ENCODE measurements around the gene EIF3I.
A peak's percentile ranks its signal among the peaks of the same experiment; 100 is the strongest.

EIF3I gene

DNA sequence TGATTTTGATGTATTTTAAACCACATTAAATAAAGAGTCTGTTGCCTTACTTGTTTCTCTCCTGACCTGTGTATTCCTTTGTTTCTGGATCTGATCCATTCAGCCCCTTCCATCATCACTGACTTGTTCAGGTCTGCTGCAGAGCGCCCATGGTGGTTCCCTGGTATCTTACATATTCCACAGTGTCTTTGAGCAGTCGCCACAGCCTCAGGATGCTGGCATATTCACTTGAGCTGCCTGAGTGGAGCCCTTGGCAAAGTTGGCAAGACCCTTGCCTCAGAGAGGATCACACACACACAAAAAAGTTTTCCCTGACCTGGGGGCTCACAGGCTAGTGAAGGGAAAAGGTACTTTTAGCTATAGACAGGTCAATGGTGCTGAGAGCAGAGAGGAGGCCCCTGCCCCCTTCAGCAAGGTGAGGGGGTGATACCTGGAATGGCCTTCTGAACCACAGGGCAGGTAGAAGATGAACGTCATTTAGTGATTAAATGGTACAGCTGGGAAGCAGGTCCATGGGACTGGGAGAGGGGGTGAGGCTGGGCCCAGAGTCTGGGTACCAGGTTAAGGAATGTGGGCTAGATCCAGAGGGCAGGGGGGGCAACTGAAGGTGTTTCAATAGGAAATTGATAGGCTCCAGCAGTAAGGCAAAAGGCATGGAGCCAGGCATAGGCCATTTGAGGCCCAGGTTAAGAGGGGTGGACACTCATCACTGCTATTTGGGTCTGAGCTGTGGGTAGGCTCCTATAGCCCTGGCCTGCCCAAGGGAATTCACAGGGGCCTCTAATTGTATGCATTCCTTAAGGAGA, 23.8 kb upstream of the EIF3I start:
- DNase-seq: no peak

DNA sequence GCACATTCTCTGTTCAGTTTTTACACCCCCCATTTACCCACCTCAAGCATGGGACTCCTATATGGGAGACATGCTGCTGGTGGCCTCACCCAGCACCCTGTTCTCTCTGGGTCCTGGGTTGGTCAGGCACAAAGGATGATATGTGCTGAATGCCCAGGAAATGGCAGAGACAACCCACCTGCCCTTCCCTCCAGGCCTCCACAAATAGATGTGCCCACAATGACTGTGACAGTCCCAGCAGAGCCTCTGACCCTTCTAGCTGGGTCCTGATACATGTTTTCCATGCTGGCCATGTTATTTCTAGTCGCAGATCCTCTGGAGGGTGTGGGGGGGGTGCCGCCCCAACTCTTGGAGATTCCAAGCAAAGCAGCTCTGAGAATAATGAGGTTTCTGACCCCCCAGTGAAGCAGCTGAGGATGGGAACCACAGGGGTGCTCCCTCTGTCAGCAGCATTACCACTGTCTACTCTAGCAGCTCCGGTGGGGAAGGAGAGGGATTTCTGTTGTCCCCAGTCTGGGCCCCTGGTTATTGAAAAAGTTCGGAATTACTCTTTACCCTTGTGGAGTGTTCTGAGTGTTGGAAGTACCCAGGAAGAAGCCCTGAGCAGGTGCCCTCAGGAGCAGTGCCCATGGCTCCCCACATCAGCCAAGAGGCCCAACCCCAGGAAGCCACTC, 23.0 kb upstream of the EIF3I start:
- DNase-seq: no peak

DNA sequence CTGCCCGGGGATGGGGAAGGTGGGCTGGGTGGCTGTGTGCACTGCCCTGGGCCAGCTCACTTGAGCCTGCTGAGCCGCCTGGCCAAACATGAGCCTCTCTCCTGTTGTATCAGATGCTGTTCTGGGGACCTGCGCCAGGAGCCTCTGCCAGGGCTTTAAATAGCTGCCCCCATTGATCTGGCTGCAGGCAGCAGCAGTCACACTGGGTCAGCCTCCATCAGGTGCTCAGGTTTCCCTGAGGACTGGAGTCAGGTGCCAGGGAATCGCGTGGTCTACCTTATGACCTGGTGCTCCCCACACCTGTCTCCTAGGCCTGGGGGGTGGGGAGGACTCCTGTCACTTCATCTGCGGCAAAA, 22.5 kb upstream of the EIF3I start:
- no peak for DNase-seq

- DNase-seq: peak; percentile 64
Measured at GRCh38 chr1:32200226-32201010, 21.8 kb upstream of the EIF3I start, which contains the start of gene CCDC28B. Gene CCDC28B (plus strand): TSS chr1:32200595. CDS start chr1:32201936, 1,341 bp downstream.

DNA sequence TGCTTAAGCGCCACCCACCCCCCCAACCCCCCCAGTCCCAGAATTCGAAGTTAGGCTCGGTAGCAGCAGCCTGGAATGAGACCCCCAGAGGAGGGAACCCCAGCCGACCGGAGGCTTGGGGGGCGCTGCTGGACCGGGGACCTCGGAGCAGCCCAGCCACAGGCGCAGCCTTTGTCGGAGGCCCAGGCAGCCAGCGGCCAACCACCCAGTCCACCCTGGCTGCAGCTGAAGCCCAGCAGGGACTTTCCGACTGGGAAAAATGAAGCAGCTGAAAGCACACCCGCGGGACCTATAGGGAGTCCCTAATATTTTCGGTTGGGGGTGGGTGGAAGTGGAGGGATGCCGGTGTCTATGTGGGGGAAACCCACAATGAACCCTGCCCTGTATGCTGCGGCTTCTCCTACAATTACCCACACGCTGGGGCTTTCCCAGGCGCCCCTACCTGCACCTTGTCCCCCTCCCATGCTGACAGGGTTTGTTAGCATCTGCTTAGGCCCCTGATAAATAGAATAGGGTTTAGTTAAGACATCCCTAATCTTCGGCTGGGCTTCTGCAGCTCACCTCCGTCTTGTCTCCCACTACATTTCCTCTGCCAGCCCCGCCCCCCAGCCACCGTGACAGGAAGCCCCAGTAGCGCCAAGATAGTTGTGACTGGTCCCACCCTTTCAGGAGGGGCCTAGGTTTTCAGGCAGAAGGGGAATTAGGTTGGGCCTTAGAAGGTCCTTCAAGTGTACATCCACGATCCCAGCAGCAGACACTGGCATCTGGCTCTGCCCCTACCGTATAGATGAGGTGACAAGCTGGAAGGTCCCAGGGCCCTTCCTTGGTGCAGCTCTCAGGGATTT, 21.0 kb upstream of the EIF3I start:
- peak; percentile 85 for DNase-seq

GRCh38 chr1:32204943-32205361, 17.3 kb upstream of the EIF3I start:
- DNase-seq: no peak

GRCh38 chr1:32205401-32206370, 16.5 kb upstream of the EIF3I start, which contains the start of gene IQCC:
Gene IQCC (plus strand): TSS chr1:32205671. CDS start chr1:32205682, 11 bp downstream.
- DNase-seq: peak; percentile 90

- DNase-seq: no peak
Measured at GRCh38 chr1:32208469-32208868, 13.7 kb upstream of the EIF3I start.

- peak; percentile 32 for DNase-seq
Measured at GRCh38 chr1:32208891-32209328, 13.3 kb upstream of the EIF3I start, which contains the start of gene DCDC2B. Gene DCDC2B (plus strand): TSS chr1:32209089. CDS start chr1:32209094, 5 bp downstream.

GRCh38 chr1:32215629-32216480, 6.4 kb upstream of the EIF3I start:
- peak; percentile 70 for DNase-seq

DNA sequence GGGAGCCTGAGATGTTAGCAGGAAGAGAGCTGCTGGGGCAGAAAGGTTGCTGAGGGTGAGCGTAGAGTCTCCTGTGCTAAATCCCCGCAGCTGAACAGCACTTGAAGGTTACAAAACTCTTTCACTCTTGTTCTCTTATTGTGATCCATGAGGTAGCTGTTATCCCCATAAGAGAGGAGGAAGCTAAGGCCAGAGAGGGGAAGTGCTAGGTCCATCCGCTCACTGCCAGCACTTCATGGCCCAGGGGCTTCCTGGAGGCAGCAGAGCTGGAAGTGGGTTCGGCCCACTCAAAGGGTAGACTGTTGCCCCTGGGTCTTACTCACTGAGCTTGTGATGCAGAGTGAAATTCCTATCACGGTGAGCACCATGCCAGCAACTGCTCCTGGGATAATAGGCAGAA, 5.6 kb upstream of the EIF3I start:
- no peak for DNase-seq

DNA sequence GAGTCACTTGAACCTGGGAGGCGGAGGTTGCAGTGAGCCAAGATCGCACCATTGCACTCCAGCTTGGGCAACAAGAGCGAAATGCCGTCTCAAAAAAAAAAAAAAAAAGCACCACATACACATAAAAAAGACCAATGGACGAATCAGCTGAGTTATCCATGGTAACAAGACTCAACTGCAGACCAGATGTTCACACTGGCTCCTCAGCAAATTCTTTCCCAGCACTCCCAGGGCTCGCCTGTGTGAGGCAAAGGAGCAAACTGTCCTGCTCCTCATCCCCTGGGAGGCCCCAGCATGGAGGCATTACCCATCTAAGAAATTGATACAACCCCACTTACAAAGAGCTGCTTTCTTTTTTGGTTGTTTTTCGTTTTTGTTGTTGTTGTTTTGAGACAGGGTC, 3.2 kb upstream of the EIF3I start:
- no peak for DNase-seq

- DNase-seq: no peak
Measured at GRCh38 chr1:32220746-32221580, 1.2 kb upstream of the EIF3I start.

DNA sequence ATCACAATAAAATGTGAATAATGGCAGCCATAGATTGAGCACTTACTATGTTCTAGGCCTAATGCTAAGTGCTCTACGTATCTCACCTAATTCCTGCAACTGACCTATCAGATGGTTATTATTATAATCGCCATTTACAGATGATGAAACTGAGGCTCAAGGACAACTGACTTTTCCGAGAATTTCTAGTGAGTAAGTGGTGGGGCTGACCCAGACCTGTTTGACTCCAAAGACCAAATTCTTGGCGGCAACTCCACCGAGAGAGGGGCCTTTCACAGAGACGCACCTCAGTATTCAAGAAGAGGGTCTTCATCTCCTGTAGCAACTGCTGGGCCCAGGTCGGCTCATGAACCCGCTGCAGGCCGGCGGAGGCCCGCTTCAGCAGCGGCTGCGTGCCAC, 627 bp upstream of the EIF3I start:
- DNase-seq: no peak

- DNase-seq: no peak
Measured at GRCh38 chr1:32223683-32224082, 1.5 kb downstream of the EIF3I start.

DNA sequence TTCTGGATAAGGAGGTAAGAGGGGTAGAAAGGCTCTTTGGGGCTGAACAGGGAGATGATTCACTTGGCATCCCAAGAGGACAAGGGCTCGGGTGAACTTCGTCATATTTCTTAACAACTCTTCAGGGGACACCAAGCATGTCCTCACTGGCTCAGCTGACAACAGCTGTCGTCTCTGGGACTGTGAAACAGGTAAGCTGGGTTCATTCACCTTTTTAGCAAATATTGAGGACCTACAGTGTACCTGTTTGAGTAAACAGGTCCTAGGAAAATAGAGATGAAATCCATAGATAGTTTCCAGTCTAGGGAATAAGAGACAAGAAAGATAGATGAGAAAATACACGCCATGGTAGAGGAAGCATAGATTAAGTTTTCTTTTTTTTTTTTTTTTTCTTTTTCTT, 2.1 kb downstream of the EIF3I start:
- no peak for DNase-seq

GRCh38 chr1:32228771-32229170, 6.6 kb downstream of the EIF3I start:
- no peak for DNase-seq

DNA sequence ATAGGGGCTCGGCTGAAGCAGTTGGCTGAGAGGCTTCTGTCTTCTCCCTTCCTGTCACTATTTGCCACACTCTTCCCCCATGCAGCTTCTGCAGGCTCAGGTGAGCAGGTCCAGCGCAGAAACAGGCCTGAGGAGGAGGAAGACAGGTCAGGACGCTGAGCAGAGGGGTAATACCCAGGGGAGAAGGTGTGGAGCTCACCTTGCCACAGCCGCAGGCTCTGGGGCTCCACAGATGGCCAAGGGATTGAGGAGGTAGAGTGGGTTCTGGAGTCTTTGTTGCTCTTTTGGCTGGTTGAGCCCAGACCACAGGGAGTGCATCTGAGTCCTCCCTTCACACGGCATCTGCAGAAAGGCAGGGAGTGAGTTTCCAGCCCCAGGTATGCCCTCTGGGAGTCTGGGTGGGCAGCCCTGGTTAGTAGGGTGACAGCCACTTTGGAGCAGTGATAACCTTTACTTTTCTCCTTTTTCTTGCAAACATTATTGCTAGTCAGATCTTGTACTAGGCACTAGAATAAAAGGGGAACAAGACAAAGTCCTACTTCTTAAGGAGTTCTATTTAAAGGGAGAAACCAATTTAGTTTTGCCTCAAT, 9.7 kb downstream of the EIF3I start:
- no peak for DNase-seq

All from CD4-positive, alpha-beta T cell treated with Interleukin-21 for 1 hour (primary cell).